ENCODE results near the gene PPP2R5A.
A peak's percentile ranks its signal among the peaks of the same experiment; 100 is the strongest.

The PPP2R5A gene

GRCh38 chr1:212254853-212255363 is 30.3 kb upstream of the PPP2R5A start:
- Mint-ChIP-seq H3K4me3 (peak overlapping the region; percentile 65), H3K36me3 (ENCODE audit: insufficient read depth) (peaks cover 8% of the 10 kb centered on the region), H3K4me1 (peaks cover 56% of the 10 kb centered on the region), H3K27me3 (no peaks in the 10 kb centered on the region), H3K9me3 (peaks cover 4% of the 10 kb centered on the region), H3K27ac (ENCODE audit: low read depth) (peak overlapping the region; percentile 79)
- no peak for DNase-seq (ENCODE audit: low spot score in 2 of 2)
- peak; percentile 33 for ATAC-seq (replicated peaks; ENCODE audit: extremely low read depth, poor library complexity, severe bottlenecking)

GRCh38 chr1:212255705-212256307 is 29.4 kb upstream of the PPP2R5A start:
- peak overlapping the region; percentile 65 for H3K4me3 Mint-ChIP-seq

GRCh38 chr1:212256369-212256768 is 28.8 kb upstream of the PPP2R5A start:
- H3K27me3 Mint-ChIP-seq: no peaks in the 10 kb centered on the region
- H3K27ac Mint-ChIP-seq (ENCODE audit: low read depth): peak overlapping the region; percentile 79
- ATAC-seq (replicated peaks; ENCODE audit: extremely low read depth, poor library complexity, severe bottlenecking) (peak; percentile 81), DNase-seq (ENCODE audit: low spot score in 2 of 2) (no peak)
- peaks cover 4% of the 10 kb centered on the region for H3K9me3 Mint-ChIP-seq
- H3K4me1 Mint-ChIP-seq: peaks cover 58% of the 10 kb centered on the region
- H3K36me3 Mint-ChIP-seq (ENCODE audit: insufficient read depth): peaks cover 7% of the 10 kb centered on the region
- H3K4me3 Mint-ChIP-seq: peak overlapping the region; percentile 65

More at GRCh38 chr1:212255705-212256307, 29.4 kb upstream of the PPP2R5A start:
- ATAC-seq (replicated peaks; ENCODE audit: extremely low read depth, poor library complexity, severe bottlenecking) (no peak), DNase-seq (ENCODE audit: low spot score in 2 of 2) (no peak)
- peak overlapping the region; percentile 79 for H3K27ac Mint-ChIP-seq (ENCODE audit: low read depth)
- peaks cover 4% of the 10 kb centered on the region for H3K9me3 Mint-ChIP-seq
- H3K27me3 Mint-ChIP-seq: no peaks in the 10 kb centered on the region
- H3K4me1 Mint-ChIP-seq: peaks cover 60% of the 10 kb centered on the region
- peaks cover 7% of the 10 kb centered on the region for H3K36me3 Mint-ChIP-seq (ENCODE audit: insufficient read depth)

GRCh38 chr1:212257157-212257556 is 28.1 kb upstream of the PPP2R5A start:
- H3K4me1 Mint-ChIP-seq: peaks cover 60% of the 10 kb centered on the region
- peaks cover 4% of the 10 kb centered on the region for H3K9me3 Mint-ChIP-seq
- peak overlapping the region; percentile 79 for H3K27ac Mint-ChIP-seq (ENCODE audit: low read depth)
- peaks cover 7% of the 10 kb centered on the region for H3K36me3 Mint-ChIP-seq (ENCODE audit: insufficient read depth)
- peak overlapping the region; percentile 65 for H3K4me3 Mint-ChIP-seq
- DNase-seq (ENCODE audit: low spot score in 2 of 2): no peak
- H3K27me3 Mint-ChIP-seq: no peaks in the 10 kb centered on the region
- ATAC-seq (replicated peaks; ENCODE audit: extremely low read depth, poor library complexity, severe bottlenecking): no peak

- H3K4me3 Mint-ChIP-seq: no peak overlapping the region
- ATAC-seq (replicated peaks; ENCODE audit: extremely low read depth, poor library complexity, severe bottlenecking) (no peak), DNase-seq (ENCODE audit: low spot score in 2 of 2) (no peak)
- H3K27ac Mint-ChIP-seq (ENCODE audit: low read depth): peak overlapping the region; percentile 69
- H3K36me3 Mint-ChIP-seq (ENCODE audit: insufficient read depth): peaks cover 3% of the 10 kb centered on the region
- peaks cover 52% of the 10 kb centered on the region for H3K4me1 Mint-ChIP-seq
- H3K27me3 Mint-ChIP-seq: no peaks in the 10 kb centered on the region
- H3K9me3 Mint-ChIP-seq: peaks cover 4% of the 10 kb centered on the region
Measured at GRCh38 chr1:212259693-212260480, 25.3 kb upstream of the PPP2R5A start.

GRCh38 chr1:212260557-212261355 is 24.5 kb upstream of the PPP2R5A start:
- Mint-ChIP-seq H3K9me3 (peaks cover 4% of the 10 kb centered on the region), H3K36me3 (ENCODE audit: insufficient read depth) (peaks cover 3% of the 10 kb centered on the region), H3K4me1 (peaks cover 44% of the 10 kb centered on the region), H3K4me3 (no peak overlapping the region), H3K27ac (ENCODE audit: low read depth) (peak overlapping the region; percentile 69), H3K27me3 (no peaks in the 10 kb centered on the region)
- ATAC-seq (replicated peaks; ENCODE audit: extremely low read depth, poor library complexity, severe bottlenecking) (no peak), DNase-seq (ENCODE audit: low spot score in 2 of 2) (no peak)

- Mint-ChIP-seq H3K27me3 (no peaks in the 10 kb centered on the region), H3K4me1 (peaks cover 37% of the 10 kb centered on the region), H3K9me3 (peaks cover 4% of the 10 kb centered on the region), H3K36me3 (ENCODE audit: insufficient read depth) (peaks cover 3% of the 10 kb centered on the region), H3K27ac (ENCODE audit: low read depth) (no peak overlapping the region), H3K4me3 (no peak overlapping the region)
- no peak for DNase-seq (ENCODE audit: low spot score in 2 of 2)
- ATAC-seq (replicated peaks; ENCODE audit: extremely low read depth, poor library complexity, severe bottlenecking): no peak
Measured at GRCh38 chr1:212261361-212261929, 23.8 kb upstream of the PPP2R5A start.

GRCh38 chr1:212267017-212267416 is 18.2 kb upstream of the PPP2R5A start:
- H3K36me3 Mint-ChIP-seq (ENCODE audit: insufficient read depth): no peaks in the 10 kb centered on the region
- no peaks in the 10 kb centered on the region for H3K27me3 Mint-ChIP-seq
- DNase-seq (ENCODE audit: low spot score in 2 of 2) (no peak), ATAC-seq (replicated peaks; ENCODE audit: extremely low read depth, poor library complexity, severe bottlenecking) (no peak)
- peaks cover 2% of the 10 kb centered on the region for H3K4me1 Mint-ChIP-seq
- no peak overlapping the region for H3K27ac Mint-ChIP-seq (ENCODE audit: low read depth)
- H3K9me3 Mint-ChIP-seq: no peaks in the 10 kb centered on the region
- H3K4me3 Mint-ChIP-seq: no peak overlapping the region

GRCh38 chr1:212267460-212267859 is 17.8 kb upstream of the PPP2R5A start:
- H3K27ac Mint-ChIP-seq (ENCODE audit: low read depth): no peak overlapping the region
- ATAC-seq (replicated peaks; ENCODE audit: extremely low read depth, poor library complexity, severe bottlenecking) (no peak), DNase-seq (ENCODE audit: low spot score in 2 of 2) (no peak)
- H3K36me3 Mint-ChIP-seq (ENCODE audit: insufficient read depth): no peaks in the 10 kb centered on the region
- no peaks in the 10 kb centered on the region for H3K4me1 Mint-ChIP-seq
- H3K27me3 Mint-ChIP-seq: no peaks in the 10 kb centered on the region
- no peaks in the 10 kb centered on the region for H3K9me3 Mint-ChIP-seq
- H3K4me3 Mint-ChIP-seq: no peak overlapping the region

- no peaks in the 10 kb centered on the region for H3K36me3 Mint-ChIP-seq (ENCODE audit: insufficient read depth)
- H3K4me3 Mint-ChIP-seq: no peak overlapping the region
- H3K27ac Mint-ChIP-seq (ENCODE audit: low read depth): no peak overlapping the region
- ATAC-seq (replicated peaks; ENCODE audit: extremely low read depth, poor library complexity, severe bottlenecking) (no peak), DNase-seq (ENCODE audit: low spot score in 2 of 2) (no peak)
- no peaks in the 10 kb centered on the region for H3K27me3 Mint-ChIP-seq
- H3K4me1 Mint-ChIP-seq: no peaks in the 10 kb centered on the region
- H3K9me3 Mint-ChIP-seq: no peaks in the 10 kb centered on the region
Measured at GRCh38 chr1:212269306-212269705, 15.9 kb upstream of the PPP2R5A start.

GRCh38 chr1:212270564-212270963 is 14.6 kb upstream of the PPP2R5A start:
- Mint-ChIP-seq H3K9me3 (no peaks in the 10 kb centered on the region), H3K4me1 (no peaks in the 10 kb centered on the region), H3K27ac (ENCODE audit: low read depth) (no peak overlapping the region), H3K36me3 (ENCODE audit: insufficient read depth) (no peaks in the 10 kb centered on the region), H3K4me3 (no peak overlapping the region), H3K27me3 (no peaks in the 10 kb centered on the region)
- no peak for ATAC-seq (replicated peaks; ENCODE audit: extremely low read depth, poor library complexity, severe bottlenecking)
- DNase-seq (ENCODE audit: low spot score in 2 of 2): no peak

- no peaks in the 10 kb centered on the region for H3K36me3 Mint-ChIP-seq (ENCODE audit: insufficient read depth)
- H3K4me3 Mint-ChIP-seq: no peak overlapping the region
- ATAC-seq (replicated peaks; ENCODE audit: extremely low read depth, poor library complexity, severe bottlenecking) (no peak), DNase-seq (ENCODE audit: low spot score in 2 of 2) (no peak)
- no peaks in the 10 kb centered on the region for H3K4me1 Mint-ChIP-seq
- H3K27me3 Mint-ChIP-seq: no peaks in the 10 kb centered on the region
- no peaks in the 10 kb centered on the region for H3K9me3 Mint-ChIP-seq
- H3K27ac Mint-ChIP-seq (ENCODE audit: low read depth): no peak overlapping the region
Measured at GRCh38 chr1:212271234-212271633, 14.0 kb upstream of the PPP2R5A start.
